ENCODE measurements around the gene CDT1. TPM values are rescaled to one million over a fixed set of nuclear protein-coding genes. Genes with fewer than 3 reads are reported as not detected.
A peak's percentile ranks its signal among the peaks of the same experiment; 100 is the strongest.

CDT1 gene
- total RNA-seq: 4.3 and 5.1 TPM in 2 replicates

GRCh38 chr16:88803264-88803987 is at the start of gene CDT1:
TSS of gene CDT1 (plus strand) at chr16:88803789. CDS start at chr16:88803832, 43 bp downstream.
- peak in 1 of 2 donors; percentile 80 for DNase-seq (ENCODE audit: low read depth in 2 of 2)

- no peak for DNase-seq (ENCODE audit: low read depth in 2 of 2)
Measured at GRCh38 chr16:88754109-88754911, 49.3 kb upstream of the CDT1 start.

GRCh38 chr16:88754912-88755744 is 48.5 kb upstream of the CDT1 start:
- peak in 1 of 2 donors; percentile 57 for DNase-seq (ENCODE audit: low read depth in 2 of 2)

- no peak for DNase-seq (ENCODE audit: low read depth in 2 of 2)
Measured at GRCh38 chr16:88755745-88756443, 47.7 kb upstream of the CDT1 start.

GRCh38 chr16:88758227-88758943 is 45.2 kb upstream of the CDT1 start:
- DNase-seq (ENCODE audit: low read depth in 2 of 2): no peak

- DNase-seq (ENCODE audit: low read depth in 2 of 2): no peak
Measured at GRCh38 chr16:88758944-88759244, 44.7 kb upstream of the CDT1 start.

- peak; percentile 65 to 67 for DNase-seq (ENCODE audit: low read depth in 2 of 2)
Measured at GRCh38 chr16:88759245-88759975, 44.2 kb upstream of the CDT1 start.

GRCh38 chr16:88759976-88760350 is 43.6 kb upstream of the CDT1 start:
- no peak for DNase-seq (ENCODE audit: low read depth in 2 of 2)

- DNase-seq (ENCODE audit: low read depth in 2 of 2): no peak
Measured at GRCh38 chr16:88760424-88761142, 43.0 kb upstream of the CDT1 start.

- no peak for DNase-seq (ENCODE audit: low read depth in 2 of 2)
Measured at GRCh38 chr16:88761143-88761534, 42.5 kb upstream of the CDT1 start.

GRCh38 chr16:88761830-88762229 is 41.8 kb upstream of the CDT1 start:
- no peak for DNase-seq (ENCODE audit: low read depth in 2 of 2)

GRCh38 chr16:88762258-88762870 is 41.2 kb upstream of the CDT1 start:
- DNase-seq (ENCODE audit: low read depth in 2 of 2): no peak

- DNase-seq (ENCODE audit: low read depth in 2 of 2): no peak
Measured at GRCh38 chr16:88762941-88763340, 40.6 kb upstream of the CDT1 start.

GRCh38 chr16:88763502-88764053 is 40.0 kb upstream of the CDT1 start:
- peak; percentile 77 to 97 for DNase-seq (ENCODE audit: low read depth in 2 of 2)

GRCh38 chr16:88764080-88764479 is 39.5 kb upstream of the CDT1 start:
- DNase-seq (ENCODE audit: low read depth in 2 of 2): no peak

- peak in 1 of 2 donors; percentile 52 for DNase-seq (ENCODE audit: low read depth in 2 of 2)
Measured at GRCh38 chr16:88764913-88765349, 38.7 kb upstream of the CDT1 start.

- no peak for DNase-seq (ENCODE audit: low read depth in 2 of 2)
Measured at GRCh38 chr16:88766975-88767374, 36.6 kb upstream of the CDT1 start.

- no peak for DNase-seq (ENCODE audit: low read depth in 2 of 2)
Measured at GRCh38 chr16:88767546-88768070, 36.0 kb upstream of the CDT1 start.
